Measurements from ENCODE around the gene VSTM5.

The VSTM5 gene

GRCh38 chr11:93852242-93852641, 1.8 kb upstream of the VSTM5 start:
- Mint-ChIP-seq H3K9me3 (no peaks in the 10 kb centered on the region), H3K27ac (no peak overlapping the region), H3K36me3 (ENCODE audit: insufficient read depth) (no peaks in the 10 kb centered on the region), H3K4me3 (no peak overlapping the region), H3K4me1 (ENCODE audit: low read depth in 2 of 2) (peaks cover 0 to 6% of the 10 kb centered on the region in 2 donors), H3K27me3 (peaks cover 36 to 76% of the 10 kb centered on the region in 2 donors)
- DNase-seq (no peak), ATAC-seq (replicated peaks) (no peak)

GRCh38 chr11:93849751-93850593, 446 bp downstream of the VSTM5 start:
- no peak overlapping the region for H3K27ac Mint-ChIP-seq
- ATAC-seq (replicated peaks) (no peak), DNase-seq (no peak)
- peaks cover 24 to 78% of the 10 kb centered on the region in 2 donors for H3K27me3 Mint-ChIP-seq
- H3K4me1 Mint-ChIP-seq (ENCODE audit: low read depth in 2 of 2) = peaks cover 0 to 6% of the 10 kb centered on the region in 2 donors
- no peaks in the 10 kb centered on the region for H3K36me3 Mint-ChIP-seq (ENCODE audit: insufficient read depth)
- H3K4me3 Mint-ChIP-seq = peak overlapping the region in 1 of 2 donors; percentile 38
- H3K9me3 Mint-ChIP-seq = no peaks in the 10 kb centered on the region

- DNase-seq (no peak), ATAC-seq (replicated peaks) (no peak)
- Mint-ChIP-seq H3K9me3 (no peaks in the 10 kb centered on the region), H3K4me1 (ENCODE audit: low read depth in 2 of 2) (peaks cover 0 to 6% of the 10 kb centered on the region in 2 donors), H3K27ac (no peak overlapping the region), H3K4me3 (no peak overlapping the region), H3K36me3 (ENCODE audit: insufficient read depth) (no peaks in the 10 kb centered on the region), H3K27me3 (peaks cover 24 to 78% of the 10 kb centered on the region in 2 donors)
Measured at GRCh38 chr11:93849201-93849600, 1.2 kb downstream of the VSTM5 start.

GRCh38 chr11:93846411-93846810, 4.0 kb downstream of the VSTM5 start:
- Mint-ChIP-seq H3K4me1 (ENCODE audit: low read depth in 2 of 2) (peaks cover 1 to 6% of the 10 kb centered on the region in 2 donors), H3K36me3 (ENCODE audit: insufficient read depth) (no peaks in the 10 kb centered on the region), H3K27me3 (peaks cover 24 to 55% of the 10 kb centered on the region in 2 donors), H3K4me3 (no peak overlapping the region), H3K9me3 (no peaks in the 10 kb centered on the region), H3K27ac (no peak overlapping the region)
- DNase-seq = no peak
- no peak for ATAC-seq (replicated peaks)

- ATAC-seq (replicated peaks) (no peak), DNase-seq (no peak)
- Mint-ChIP-seq H3K27ac (no peak overlapping the region), H3K4me3 (no peak overlapping the region), H3K4me1 (ENCODE audit: low read depth in 2 of 2) (peaks cover 1 to 6% of the 10 kb centered on the region in 2 donors), H3K9me3 (no peaks in the 10 kb centered on the region), H3K36me3 (ENCODE audit: insufficient read depth) (no peaks in the 10 kb centered on the region), H3K27me3 (peaks cover 15 to 45% of the 10 kb centered on the region in 2 donors)
Measured at GRCh38 chr11:93845181-93846092, 5.0 kb downstream of the VSTM5 start.

- DNase-seq (no peak), ATAC-seq (replicated peaks) (no peak)
- H3K4me1 Mint-ChIP-seq (ENCODE audit: low read depth in 2 of 2) = peaks cover 1 to 6% of the 10 kb centered on the region in 2 donors
- H3K27ac Mint-ChIP-seq = no peak overlapping the region
- H3K36me3 Mint-ChIP-seq (ENCODE audit: insufficient read depth) = no peaks in the 10 kb centered on the region
- peaks cover 11 to 40% of the 10 kb centered on the region in 2 donors for H3K27me3 Mint-ChIP-seq
- no peaks in the 10 kb centered on the region for H3K9me3 Mint-ChIP-seq
- H3K4me3 Mint-ChIP-seq = no peak overlapping the region
Measured at GRCh38 chr11:93844568-93844967, 5.8 kb downstream of the VSTM5 start.

- Mint-ChIP-seq H3K27ac (no peak overlapping the region), H3K36me3 (ENCODE audit: insufficient read depth) (no peaks in the 10 kb centered on the region), H3K27me3 (peaks cover 4 to 33% of the 10 kb centered on the region in 2 donors), H3K9me3 (no peaks in the 10 kb centered on the region), H3K4me3 (no peak overlapping the region), H3K4me1 (ENCODE audit: low read depth in 2 of 2) (peaks cover 0 to 1% of the 10 kb centered on the region in 2 donors)
- no peak for ATAC-seq (replicated peaks)
- no peak for DNase-seq
Measured at GRCh38 chr11:93843906-93844305, 6.5 kb downstream of the VSTM5 start.

- Mint-ChIP-seq H3K9me3 (no peaks in the 10 kb centered on the region), H3K4me3 (no peak overlapping the region), H3K36me3 (ENCODE audit: insufficient read depth) (no peaks in the 10 kb centered on the region), H3K27ac (no peak overlapping the region), H3K27me3 (peaks cover 0 to 19% of the 10 kb centered on the region in 2 donors), H3K4me1 (ENCODE audit: low read depth in 2 of 2) (peaks cover 0 to 1% of the 10 kb centered on the region in 2 donors)
- no peak for ATAC-seq (replicated peaks)
- DNase-seq = no peak
Measured at GRCh38 chr11:93842461-93842860, 8.0 kb downstream of the VSTM5 start.

GRCh38 chr11:93842034-93842433, 8.4 kb downstream of the VSTM5 start:
- H3K4me1 Mint-ChIP-seq (ENCODE audit: low read depth in 2 of 2) = peaks cover 0 to 1% of the 10 kb centered on the region in 2 donors
- ATAC-seq (replicated peaks) (no peak), DNase-seq (no peak)
- no peak overlapping the region for H3K4me3 Mint-ChIP-seq
- peaks cover 0 to 15% of the 10 kb centered on the region in 2 donors for H3K27me3 Mint-ChIP-seq
- H3K36me3 Mint-ChIP-seq (ENCODE audit: insufficient read depth) = no peaks in the 10 kb centered on the region
- no peak overlapping the region for H3K27ac Mint-ChIP-seq
- no peaks in the 10 kb centered on the region for H3K9me3 Mint-ChIP-seq

GRCh38 chr11:93841446-93841845, 9.0 kb downstream of the VSTM5 start:
- Mint-ChIP-seq H3K9me3 (no peaks in the 10 kb centered on the region), H3K4me1 (ENCODE audit: low read depth in 2 of 2) (peaks cover 0 to 1% of the 10 kb centered on the region in 2 donors), H3K27ac (no peak overlapping the region), H3K27me3 (peaks cover 0 to 12% of the 10 kb centered on the region in 2 donors), H3K36me3 (ENCODE audit: insufficient read depth) (no peaks in the 10 kb centered on the region), H3K4me3 (no peak overlapping the region)
- DNase-seq (no peak), ATAC-seq (replicated peaks) (no peak)

- ATAC-seq (replicated peaks) (no peak), DNase-seq (no peak)
- H3K27me3 Mint-ChIP-seq = peaks cover 0 to 8% of the 10 kb centered on the region in 2 donors
- no peaks in the 10 kb centered on the region for H3K9me3 Mint-ChIP-seq
- no peak overlapping the region for H3K27ac Mint-ChIP-seq
- peaks cover 0 to 1% of the 10 kb centered on the region in 2 donors for H3K4me1 Mint-ChIP-seq (ENCODE audit: low read depth in 2 of 2)
- H3K4me3 Mint-ChIP-seq = no peak overlapping the region
- H3K36me3 Mint-ChIP-seq (ENCODE audit: insufficient read depth) = no peaks in the 10 kb centered on the region
Measured at GRCh38 chr11:93840981-93841380, 9.4 kb downstream of the VSTM5 start.

- Mint-ChIP-seq H3K4me3 (no peak overlapping the region), H3K27me3 (no peaks in the 10 kb centered on the region), H3K9me3 (no peaks in the 10 kb centered on the region), H3K27ac (no peak overlapping the region), H3K36me3 (ENCODE audit: insufficient read depth) (no peaks in the 10 kb centered on the region), H3K4me1 (ENCODE audit: low read depth in 2 of 2) (peaks cover 0 to 1% of the 10 kb centered on the region in 2 donors)
- no peak for ATAC-seq (replicated peaks)
- DNase-seq = no peak
Measured at GRCh38 chr11:93840180-93840579, 10.2 kb downstream of the VSTM5 start.

- H3K4me3 Mint-ChIP-seq = no peak overlapping the region
- ATAC-seq (replicated peaks) (no peak), DNase-seq (no peak)
- no peaks in the 10 kb centered on the region for H3K36me3 Mint-ChIP-seq (ENCODE audit: insufficient read depth)
- peaks cover 0 to 1% of the 10 kb centered on the region in 2 donors for H3K4me1 Mint-ChIP-seq (ENCODE audit: low read depth in 2 of 2)
- no peaks in the 10 kb centered on the region for H3K9me3 Mint-ChIP-seq
- peaks cover 3 to 4% of the 10 kb centered on the region in 2 donors for H3K27me3 Mint-ChIP-seq
- H3K27ac Mint-ChIP-seq = no peak overlapping the region
Measured at GRCh38 chr11:93838967-93839366, 11.5 kb downstream of the VSTM5 start.
